Activated T-cell treated with anti-CD3 and anti-CD28 coated beads, Interleukin-2, amount 50 U/mL, for 24 hours (primary cell): ENCODE results near the gene TMEM239.
"Not testable (repeated sequence)": the region's sequence is repeated elsewhere in the genome, so short reads cannot be mapped to it uniquely, and the experiment has no call there.

Experiments used
- DNase-seq: peaks from one replicate; pipeline ENCODE4 v3.0.0-alpha.2; 2020
- H3K27ac Mint-ChIP-seq: 2 replicates; pipeline ENCODE4 v1.8.0; 2020; ENCODE audit warnings: mild to moderate bottlenecking, mixed read lengths
- H3K27me3 Mint-ChIP-seq: 2 replicates; pipeline ENCODE4 v1.8.0; 2020; ENCODE audit warnings: mixed read lengths
- H3K36me3 Mint-ChIP-seq: 2 replicates; pipeline ENCODE4 v1.8.0; 2020; ENCODE audit warnings: low read depth, mixed read lengths
- H3K4me1 Mint-ChIP-seq: 2 replicates; pipeline ENCODE4 v1.8.0; 2020; ENCODE audit warnings: low read depth, mixed read lengths
- H3K4me3 Mint-ChIP-seq: 2 replicates; pipeline ENCODE4 v1.8.0; 2020; ENCODE audit warnings: mild to moderate bottlenecking, moderate library complexity, mixed read lengths
- H3K9me3 Mint-ChIP-seq: 2 replicates; pipeline ENCODE4 v1.8.0; 2020; ENCODE audit warnings: mixed read lengths

Gene TMEM239

GRCh38 chr20:2816030-2816582 lies at the start of gene TMEM239:
TSS of gene TMEM239 (plus strand) at chr20:2816364. CDS start at chr20:2816555, 191 bp downstream.
- no peak for DNase-seq
- Mint-ChIP-seq H3K27me3 (peaks cover 33% of the 10 kb centered on the region), H3K36me3 (no peaks in the 10 kb centered on the region), H3K27ac (no peak within 1 kb of the TSS), H3K4me1 (peaks cover 9% of the 10 kb centered on the region), H3K9me3 (peaks cover 13% of the 10 kb centered on the region), H3K4me3 (no peak within 1 kb of the TSS)

GRCh38 chr20:2767768-2768631 lies 48.2 kb upstream of the TMEM239 start:
- no peak for DNase-seq
- Mint-ChIP-seq H3K27me3 (peaks cover 22% of the 10 kb centered on the region), H3K9me3 (no peaks in the 10 kb centered on the region), H3K36me3 (no peaks in the 10 kb centered on the region), H3K27ac (no peak overlapping the region), H3K4me3 (no peak overlapping the region), H3K4me1 (peaks cover 7% of the 10 kb centered on the region)

- H3K27me3 Mint-ChIP-seq, result peaks cover 17% of the 10 kb centered on the region
Measured at GRCh38 chr20:2768632-2769015, 47.5 kb upstream of the TMEM239 start.

GRCh38 chr20:2770091-2770490 lies 46.1 kb upstream of the TMEM239 start:
- DNase-seq, H3K4me1 Mint-ChIP-seq, H3K4me3 Mint-ChIP-seq, H3K27ac Mint-ChIP-seq, H3K36me3 Mint-ChIP-seq, H3K9me3 Mint-ChIP-seq: not testable (repeated sequence)
- peaks cover 18% of the 10 kb centered on the region for H3K27me3 Mint-ChIP-seq

More at GRCh38 chr20:2768632-2769015, 47.5 kb upstream of the TMEM239 start:
- DNase-seq, result no peak
- Mint-ChIP-seq H3K27ac (no peak overlapping the region), H3K4me1 (peaks cover 7% of the 10 kb centered on the region), H3K4me3 (no peak overlapping the region), H3K9me3 (no peaks in the 10 kb centered on the region), H3K36me3 (no peaks in the 10 kb centered on the region)

- no peak overlapping the region for H3K27ac Mint-ChIP-seq
- H3K4me3 Mint-ChIP-seq, result no peak overlapping the region
- DNase-seq, result no peak
- no peaks in the 10 kb centered on the region for H3K9me3 Mint-ChIP-seq
- peaks cover 21% of the 10 kb centered on the region for H3K27me3 Mint-ChIP-seq
- no peaks in the 10 kb centered on the region for H3K36me3 Mint-ChIP-seq
- H3K4me1 Mint-ChIP-seq, result peaks cover 7% of the 10 kb centered on the region
Measured at GRCh38 chr20:2771631-2772080, 44.5 kb upstream of the TMEM239 start.

GRCh38 chr20:2773812-2774211 lies 42.4 kb upstream of the TMEM239 start:
- peaks cover 15% of the 10 kb centered on the region for H3K27me3 Mint-ChIP-seq
- DNase-seq, result no peak
- H3K4me3 Mint-ChIP-seq, result no peak overlapping the region
- H3K4me1 Mint-ChIP-seq, result peaks cover 7% of the 10 kb centered on the region
- H3K36me3 Mint-ChIP-seq, result no peaks in the 10 kb centered on the region
- H3K27ac Mint-ChIP-seq, result no peak overlapping the region
- H3K9me3 Mint-ChIP-seq, result no peaks in the 10 kb centered on the region

GRCh38 chr20:2775139-2775538 lies 41.0 kb upstream of the TMEM239 start:
- Mint-ChIP-seq H3K4me3 (no peak overlapping the region), H3K36me3 (no peaks in the 10 kb centered on the region), H3K27ac (no peak overlapping the region), H3K27me3 (peaks cover 9% of the 10 kb centered on the region), H3K4me1 (peaks cover 7% of the 10 kb centered on the region), H3K9me3 (no peaks in the 10 kb centered on the region)
- no peak for DNase-seq

GRCh38 chr20:2778602-2779321 lies 37.4 kb upstream of the TMEM239 start:
- no peak for DNase-seq

GRCh38 chr20:2780948-2781347 lies 35.2 kb upstream of the TMEM239 start:
- H3K9me3 Mint-ChIP-seq, result no peaks in the 10 kb centered on the region
- H3K4me3 Mint-ChIP-seq, result no peak overlapping the region
- H3K27ac Mint-ChIP-seq, result no peak overlapping the region
- peaks cover 10% of the 10 kb centered on the region for H3K4me1 Mint-ChIP-seq
- H3K27me3 Mint-ChIP-seq, result peaks cover 16% of the 10 kb centered on the region
- DNase-seq, result no peak
- no peaks in the 10 kb centered on the region for H3K36me3 Mint-ChIP-seq

More at GRCh38 chr20:2778602-2779321, 37.4 kb upstream of the TMEM239 start:
- Mint-ChIP-seq H3K9me3 (no peaks in the 10 kb centered on the region), H3K4me3 (no peak overlapping the region), H3K27me3 (peaks cover 22% of the 10 kb centered on the region), H3K36me3 (no peaks in the 10 kb centered on the region), H3K27ac (no peak overlapping the region), H3K4me1 (peaks cover 5% of the 10 kb centered on the region)

GRCh38 chr20:2783908-2784566 lies 32.1 kb upstream of the TMEM239 start:
- H3K4me1 Mint-ChIP-seq, result peaks cover 10% of the 10 kb centered on the region

GRCh38 chr20:2793471-2793870 lies 22.7 kb upstream of the TMEM239 start:
- Mint-ChIP-seq H3K27me3 (peaks cover 52% of the 10 kb centered on the region), H3K9me3 (no peaks in the 10 kb centered on the region), H3K27ac (no peak overlapping the region), H3K36me3 (no peaks in the 10 kb centered on the region), H3K4me1 (peaks cover 2% of the 10 kb centered on the region), H3K4me3 (no peak overlapping the region)
- no peak for DNase-seq

More at GRCh38 chr20:2783908-2784566, 32.1 kb upstream of the TMEM239 start:
- no peak overlapping the region for H3K27ac Mint-ChIP-seq
- no peaks in the 10 kb centered on the region for H3K9me3 Mint-ChIP-seq
- H3K36me3 Mint-ChIP-seq, result no peaks in the 10 kb centered on the region
- H3K4me3 Mint-ChIP-seq, result no peak overlapping the region
- peaks cover 12% of the 10 kb centered on the region for H3K27me3 Mint-ChIP-seq
- no peak for DNase-seq

- H3K9me3 Mint-ChIP-seq, result no peaks in the 10 kb centered on the region
- no peaks in the 10 kb centered on the region for H3K36me3 Mint-ChIP-seq
- H3K4me1 Mint-ChIP-seq, result peaks cover 6% of the 10 kb centered on the region
- H3K27me3 Mint-ChIP-seq, result peaks cover 58% of the 10 kb centered on the region
- H3K27ac Mint-ChIP-seq, result no peak overlapping the region
- no peak overlapping the region for H3K4me3 Mint-ChIP-seq
- no peak for DNase-seq
Measured at GRCh38 chr20:2794202-2794748, 21.9 kb upstream of the TMEM239 start.

GRCh38 chr20:2794866-2795447 lies 21.2 kb upstream of the TMEM239 start:
- Mint-ChIP-seq H3K4me1 (peaks cover 13% of the 10 kb centered on the region), H3K36me3 (peaks cover 1% of the 10 kb centered on the region), H3K9me3 (no peaks in the 10 kb centered on the region), H3K4me3 (no peak overlapping the region), H3K27me3 (peaks cover 61% of the 10 kb centered on the region), H3K27ac (no peak overlapping the region)
- DNase-seq, result no peak

- Mint-ChIP-seq H3K36me3 (peaks cover 3% of the 10 kb centered on the region), H3K9me3 (no peaks in the 10 kb centered on the region), H3K4me1 (peaks cover 15% of the 10 kb centered on the region), H3K4me3 (no peak overlapping the region), H3K27ac (no peak overlapping the region), H3K27me3 (peaks cover 61% of the 10 kb centered on the region)
- DNase-seq, result no peak
Measured at GRCh38 chr20:2795451-2795850, 20.7 kb upstream of the TMEM239 start.
